Left lung (tissue), 10 donors: ENCODE measurements around the gene TARBP2. TPM values are rescaled to one million over a fixed set of nuclear protein-coding genes. Genes with fewer than 3 reads are reported as not detected.

ENCODE experiments used
- ATAC-seq: fragments of 200-7000 bp; cut with Tn5 transposase; one replicate; pipeline ENCODE4 v1.9.1; 2020; ENCODE audit warnings: moderate library complexity
- DNase-seq, 4 donors: peaks; one replicate each; pipeline ENCODE4 v3.0.0-alpha.2; 2013 to 2020
- H3K27ac ChIP-seq, 2 donors: fragments of 200-600 bp; sonication (generic) in 1 of 2; one replicate each; pipeline versions ENCODE4 v1.5.0 to v1.8.0; 2020 to 2021
- H3K27me3 ChIP-seq, 2 donors: fragments of 200-600 bp; sonication (generic) in 1 of 2; one replicate each; pipeline versions ENCODE4 v1.5.0 to v1.8.0; 2020 to 2021
- H3K36me3 ChIP-seq, 2 donors: fragments of 200-600 bp; sonication (generic) in 1 of 2; one replicate each; pipeline versions ENCODE4 v1.5.0 to v1.8.0; 2020 to 2021
- H3K4me1 ChIP-seq, 2 donors: fragments of 200-600 bp; one replicate each; pipeline ENCODE4 v1.8.0; 2021
- H3K4me3 ChIP-seq, 2 donors: fragments of 200-600 bp; sonication (generic) in 1 of 2; one replicate each; pipeline versions ENCODE4 v1.5.0 to v1.8.0; 2020 to 2021; ENCODE audit warnings: mild to moderate bottlenecking in 1 of 2
- H3K9me3 ChIP-seq, 2 donors: fragments of 200-600 bp; sonication (generic) in 1 of 2; one replicate each; pipeline versions ENCODE4 v1.5.0 to v1.8.0; 2020 to 2021
- intact Hi-C, 2 donors: fragments of 100-400 bp; cut with DNase I; formaldehyde crosslinking; loops; one replicate each; pipeline versions ENCODE4 v1.11.2 to v1.14.2; 2022
- polyA plus RNA-seq, 6 donors: library from polyadenylated mRNA; unstranded; fragments of 120-200 nt; gene quantifications; one replicate each; pipeline ENCODE4 v1.2.1, GENCODE V29; 2013; ENCODE audit not compliant: insufficient read length in 6 of 6
- total RNA-seq, 2 donors: library from RNA; stranded (reverse); fragmentation: NEBNext Ultra II Directional; extraction: Animal tissue kit (Norgen Biotek cat#: 25700); gene quantifications; one replicate each; pipeline ENCODE4 v1.2.1, GENCODE V29; 2021
- TF ChIP-seq, protein P1 (sequence below), 2 donors: fragments of 200-600 bp; sonication (generic) in 1 of 2; IDR thresholded peaks; one replicate each; pipeline versions ENCODE4 v1.5.0 to v1.8.0; 2021; ENCODE audit warnings: antibody characterized with exemption in 2 of 2
- donor health status: DM: no; HTN: yes; CAD: no.
- donor health status: DM: no; HTN: no; CAD: no.

Gene TARBP2
- total and polyA plus RNA-seq, 8 donors, result 35.6 to 58.6 (median 48.1) TPM

DNA sequence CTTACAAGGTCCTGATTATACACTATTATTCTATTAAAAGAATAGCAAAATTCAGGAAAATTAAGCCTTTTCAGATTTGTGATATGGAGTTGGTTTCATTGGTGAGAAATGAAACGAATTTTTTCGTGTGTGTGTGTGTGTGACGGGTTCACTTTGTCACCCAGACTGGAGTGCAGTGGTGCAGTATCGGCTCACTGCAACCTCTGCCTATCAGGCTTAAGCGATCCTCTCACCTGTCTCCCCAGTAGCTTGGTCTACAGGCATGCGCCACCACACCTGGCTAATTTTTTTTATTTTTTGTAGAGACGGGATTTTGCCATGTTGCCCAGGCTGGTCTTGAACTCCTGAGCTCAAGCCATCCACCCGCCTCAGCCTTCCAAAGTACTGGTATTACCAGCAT, 39.5 kb upstream of the TARBP2 start:
- Histone ChIP-seq H3K36me3 (peaks cover 14 to 100% of the 10 kb centered on the region in 2 donors), H3K27ac (no peak overlapping the region), H3K9me3 (no peaks in the 10 kb centered on the region), H3K4me1 (peaks cover 0 to 20% of the 10 kb centered on the region in 2 donors), H3K4me3 (no peak overlapping the region), H3K27me3 (no peaks in the 10 kb centered on the region)
- intact Hi-C loops, result no loop called here
- no peak for ATAC-seq
- TF ChIP-seq, protein P1, sequence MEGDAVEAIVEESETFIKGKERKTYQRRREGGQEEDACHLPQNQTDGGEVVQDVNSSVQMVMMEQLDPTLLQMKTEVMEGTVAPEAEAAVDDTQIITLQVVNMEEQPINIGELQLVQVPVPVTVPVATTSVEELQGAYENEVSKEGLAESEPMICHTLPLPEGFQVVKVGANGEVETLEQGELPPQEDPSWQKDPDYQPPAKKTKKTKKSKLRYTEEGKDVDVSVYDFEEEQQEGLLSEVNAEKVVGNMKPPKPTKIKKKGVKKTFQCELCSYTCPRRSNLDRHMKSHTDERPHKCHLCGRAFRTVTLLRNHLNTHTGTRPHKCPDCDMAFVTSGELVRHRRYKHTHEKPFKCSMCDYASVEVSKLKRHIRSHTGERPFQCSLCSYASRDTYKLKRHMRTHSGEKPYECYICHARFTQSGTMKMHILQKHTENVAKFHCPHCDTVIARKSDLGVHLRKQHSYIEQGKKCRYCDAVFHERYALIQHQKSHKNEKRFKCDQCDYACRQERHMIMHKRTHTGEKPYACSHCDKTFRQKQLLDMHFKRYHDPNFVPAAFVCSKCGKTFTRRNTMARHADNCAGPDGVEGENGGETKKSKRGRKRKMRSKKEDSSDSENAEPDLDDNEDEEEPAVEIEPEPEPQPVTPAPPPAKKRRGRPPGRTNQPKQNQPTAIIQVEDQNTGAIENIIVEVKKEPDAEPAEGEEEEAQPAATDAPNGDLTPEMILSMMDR (IDR thresholded peaks at IDR 0.05), result no peak
- no peak for DNase-seq

DNA sequence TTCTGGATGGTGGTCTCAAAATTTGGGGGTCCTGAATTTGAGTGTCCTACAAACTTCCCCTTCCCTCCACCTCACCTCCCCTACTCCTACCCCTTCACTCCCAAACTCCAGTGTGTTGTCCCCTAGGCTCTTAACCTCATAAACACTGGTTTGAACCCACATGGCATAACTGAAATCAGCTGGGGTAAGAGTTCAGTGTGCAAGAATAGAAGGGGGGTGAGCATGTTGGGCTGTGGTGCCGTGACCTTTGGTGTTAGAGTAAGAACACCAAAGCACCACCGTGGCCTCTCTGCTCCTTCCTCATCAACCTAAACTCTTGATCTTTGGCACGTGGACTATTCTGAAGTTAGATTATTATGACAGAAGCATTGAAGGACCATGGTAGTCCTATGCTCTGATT, 38.1 kb upstream of the TARBP2 start:
- Histone ChIP-seq H3K27ac (no peak overlapping the region), H3K27me3 (no peaks in the 10 kb centered on the region), H3K4me3 (no peak overlapping the region), H3K36me3 (peaks cover 11 to 100% of the 10 kb centered on the region in 2 donors), H3K4me1 (peaks cover 0 to 15% of the 10 kb centered on the region in 2 donors), H3K9me3 (no peaks in the 10 kb centered on the region)
- intact Hi-C loops, result no loop called here
- TF ChIP-seq, protein P1 (IDR thresholded peaks at IDR 0.05), result no peak
- no peak for DNase-seq
- no peak for ATAC-seq

DNA sequence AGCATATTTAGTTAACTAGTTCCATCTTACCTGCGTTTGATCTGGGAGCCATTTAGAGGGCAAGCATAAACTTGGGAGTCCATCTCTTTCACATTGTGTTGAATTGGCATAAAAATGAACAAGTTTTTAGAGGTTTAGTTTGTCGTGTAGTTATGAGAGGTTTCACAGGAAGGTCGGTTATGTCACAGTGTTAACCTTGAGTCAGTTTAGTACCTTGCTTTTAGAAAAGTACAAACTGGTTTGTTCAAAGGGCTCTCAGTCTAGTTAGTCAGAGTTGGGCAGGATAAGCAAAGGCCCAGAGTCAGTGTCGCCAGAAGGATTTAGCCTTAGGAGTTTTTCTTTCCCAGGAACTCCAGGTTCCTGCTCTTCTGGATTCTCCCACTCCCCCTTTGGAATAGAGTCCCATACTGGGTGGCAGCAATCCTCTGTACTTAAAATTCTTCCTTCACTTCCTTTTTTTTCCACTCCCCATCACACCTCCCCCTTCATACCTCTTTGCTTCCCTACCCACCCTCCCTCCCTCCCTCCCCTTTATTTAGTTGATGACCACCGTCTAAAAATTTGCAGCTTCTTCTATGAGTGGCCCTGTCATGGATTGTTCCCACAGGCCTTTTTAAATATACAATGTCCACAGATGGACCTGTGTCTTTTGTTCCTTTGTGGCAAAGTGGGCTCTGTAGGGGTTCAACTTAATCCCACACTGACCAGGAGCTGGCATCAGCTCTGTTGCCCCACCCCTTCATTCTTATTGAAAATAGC, 37.1 kb upstream of the TARBP2 start:
- Histone ChIP-seq H3K27ac (no peak overlapping the region), H3K4me3 (no peak overlapping the region), H3K9me3 (no peaks in the 10 kb centered on the region), H3K36me3 (peaks cover 8 to 100% of the 10 kb centered on the region in 2 donors), H3K27me3 (no peaks in the 10 kb centered on the region), H3K4me1 (peaks cover 0 to 15% of the 10 kb centered on the region in 2 donors)
- intact Hi-C loops, result no loop called here
- TF ChIP-seq, protein P1 (IDR thresholded peaks at IDR 0.05), result no peak
- DNase-seq (no peak), ATAC-seq (no peak)

DNA sequence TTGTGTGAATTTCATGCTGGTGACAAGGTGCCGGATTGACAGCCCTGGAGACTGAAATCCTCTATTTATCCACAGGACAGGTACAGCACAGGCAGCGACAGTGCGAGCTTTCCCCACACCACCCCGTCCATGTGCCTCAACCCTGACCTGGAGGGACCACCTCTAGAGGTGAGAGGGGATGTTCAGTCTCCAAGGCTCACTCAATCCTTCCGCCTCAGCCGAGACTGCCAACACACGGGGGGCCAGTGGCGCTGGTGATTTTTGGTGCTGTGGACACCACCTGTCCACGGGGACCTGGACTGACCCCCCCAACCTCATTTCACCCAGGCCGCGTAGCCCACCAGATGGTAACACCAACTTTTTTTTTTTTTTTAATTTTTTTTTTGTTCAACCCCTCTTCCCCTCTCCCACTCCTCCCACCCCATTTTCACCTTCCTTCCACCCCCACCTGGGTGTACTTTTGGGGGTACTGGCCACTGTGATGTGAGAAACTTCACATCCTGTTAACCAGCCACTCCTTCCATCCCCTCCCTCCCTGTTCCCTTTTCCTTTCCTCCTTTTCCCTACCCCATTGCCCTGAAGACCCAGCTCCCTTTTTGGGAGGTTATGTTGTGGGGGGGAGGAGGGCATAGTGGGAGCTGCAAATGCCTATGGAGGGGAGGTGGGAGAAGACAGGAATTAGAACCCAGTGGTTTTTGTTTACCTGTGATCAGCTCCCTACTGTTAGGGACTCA, 36.2 kb upstream of the TARBP2 start:
- intact Hi-C loops, result no loop called here
- H3K36me3 ChIP-seq, result peaks cover 7 to 100% of the 10 kb centered on the region in 2 donors
- TF ChIP-seq, protein P1 (IDR thresholded peaks at IDR 0.05), result no peak
- H3K27ac ChIP-seq, result no peak overlapping the region
- H3K4me1 ChIP-seq, result peaks cover 0 to 15% of the 10 kb centered on the region in 2 donors
- no peaks in the 10 kb centered on the region for H3K27me3 ChIP-seq
- no peak for ATAC-seq
- no peaks in the 10 kb centered on the region for H3K9me3 ChIP-seq
- no peak for DNase-seq
- H3K4me3 ChIP-seq, result no peak overlapping the region

DNA sequence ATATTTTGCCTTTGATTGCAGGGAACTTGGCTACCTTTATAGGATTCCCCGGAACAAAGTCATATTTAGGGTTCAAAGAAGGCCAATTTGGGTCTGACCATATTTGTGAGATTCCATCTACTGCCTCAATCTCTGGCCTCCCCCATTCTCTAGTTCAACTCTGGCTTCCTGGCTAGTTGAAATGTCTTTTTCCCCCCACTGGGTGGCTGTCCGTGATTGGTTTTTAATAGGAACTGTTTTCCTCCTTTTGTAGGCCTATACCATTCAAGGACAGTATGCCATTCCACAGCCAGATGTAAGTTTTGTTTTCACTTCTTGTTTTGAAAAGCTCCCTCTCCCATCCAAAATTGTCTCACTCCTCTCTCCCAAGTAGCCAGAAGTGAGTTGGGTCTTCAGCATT, 35.4 kb upstream of the TARBP2 start:
- TF ChIP-seq, protein P1 (IDR thresholded peaks at IDR 0.05), result no peak
- intact Hi-C loops, result no loop called here

More for the DNA sequence above, 35.4 kb upstream of the TARBP2 start:
- H3K4me1 ChIP-seq, result peaks cover 0 to 15% of the 10 kb centered on the region in 2 donors
- H3K27ac ChIP-seq, result no peak overlapping the region
- H3K9me3 ChIP-seq, result no peaks in the 10 kb centered on the region
- DNase-seq (no peak), ATAC-seq (no peak)
- H3K4me3 ChIP-seq, result no peak overlapping the region
- H3K36me3 ChIP-seq, result peaks cover 7 to 100% of the 10 kb centered on the region in 2 donors
- no peaks in the 10 kb centered on the region for H3K27me3 ChIP-seq
